Nucleus accumbens (tissue), 56 donors: ENCODE measurements around the gene PLEKHA5.

ENCODE experiments used
- DNase-seq, 56 donors: peaks; one replicate each; lab custom pipeline; 2025; lab: John Stamatoyannopoulos, UW

PLEKHA5 gene

GRCh38 chr12:19251481-19252132 is 122.1 kb downstream of the PLEKHA5 start:
- DNase-seq = no peak

- no peak for DNase-seq
Measured at GRCh38 chr12:19260135-19260534, 130.6 kb downstream of the PLEKHA5 start.

- no peak for DNase-seq
Measured at GRCh38 chr12:19261773-19262172, 132.2 kb downstream of the PLEKHA5 start.

DNA sequence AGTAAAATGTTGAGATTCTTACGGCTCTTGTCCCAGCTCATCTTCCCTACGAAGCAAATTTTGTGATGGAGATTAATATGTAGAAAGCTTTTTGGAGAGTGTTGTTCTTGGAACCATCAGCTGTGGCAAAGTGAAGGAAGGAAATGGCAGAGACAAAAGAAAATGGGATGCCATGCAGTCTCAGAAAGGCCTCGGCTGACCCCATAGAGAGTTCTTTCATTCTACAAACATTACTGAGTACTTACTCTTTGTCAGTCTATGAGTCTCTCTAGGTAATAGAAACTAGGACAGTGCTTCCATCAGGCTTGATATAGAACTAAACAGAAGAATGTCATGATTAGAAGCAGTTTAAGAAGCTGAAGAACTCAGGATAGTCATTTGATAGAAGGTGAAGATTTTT is 134.1 kb downstream of the PLEKHA5 start:
- DNase-seq = no peak

- DNase-seq = peak in 4 of 56 donors; percentile 3 to 61 (median 6)
Measured at GRCh38 chr12:19273482-19274330, 144.2 kb downstream of the PLEKHA5 start.

GRCh38 chr12:19276767-19277166 is 147.2 kb downstream of the PLEKHA5 start:
- DNase-seq = no peak

DNA sequence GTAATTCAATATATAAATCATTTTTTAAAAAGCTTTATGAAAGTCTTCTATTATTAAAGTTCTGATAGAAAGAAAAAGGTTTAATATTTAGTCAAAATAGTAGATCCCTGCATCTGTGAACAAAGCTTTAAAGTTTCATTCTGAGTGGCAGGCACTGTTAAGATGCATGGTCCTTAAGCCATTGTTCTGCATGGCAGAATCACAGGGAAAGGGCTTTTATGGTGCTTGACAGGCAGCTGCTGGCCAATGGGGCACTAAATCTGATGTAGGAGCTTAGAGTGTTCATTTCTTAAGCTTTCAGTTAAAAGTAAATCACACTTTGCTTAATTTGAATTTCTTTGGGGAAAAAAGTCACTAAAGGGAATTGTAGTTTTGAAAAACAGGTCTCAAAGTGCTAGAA is 148.2 kb downstream of the PLEKHA5 start:
- no peak for DNase-seq

DNA sequence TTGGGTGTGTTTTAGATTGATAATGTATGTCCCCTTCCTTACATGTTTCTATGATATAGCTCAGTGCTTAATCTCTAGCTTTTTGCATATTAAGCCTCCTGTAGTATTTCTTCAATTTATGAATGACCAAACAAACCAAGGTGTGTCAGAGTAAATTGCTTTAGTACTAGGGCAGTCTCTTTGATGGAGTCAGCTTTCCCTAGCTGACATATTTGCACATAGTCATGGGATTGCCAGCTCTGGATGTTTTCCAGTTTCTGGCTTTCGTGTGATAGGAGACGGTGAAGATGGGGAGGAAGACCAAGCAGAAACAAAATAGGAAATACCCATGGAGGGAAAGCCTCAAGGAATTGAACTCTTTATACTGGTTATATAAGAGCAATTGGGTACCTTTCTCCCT is 148.9 kb downstream of the PLEKHA5 start:
- no peak for DNase-seq

DNA sequence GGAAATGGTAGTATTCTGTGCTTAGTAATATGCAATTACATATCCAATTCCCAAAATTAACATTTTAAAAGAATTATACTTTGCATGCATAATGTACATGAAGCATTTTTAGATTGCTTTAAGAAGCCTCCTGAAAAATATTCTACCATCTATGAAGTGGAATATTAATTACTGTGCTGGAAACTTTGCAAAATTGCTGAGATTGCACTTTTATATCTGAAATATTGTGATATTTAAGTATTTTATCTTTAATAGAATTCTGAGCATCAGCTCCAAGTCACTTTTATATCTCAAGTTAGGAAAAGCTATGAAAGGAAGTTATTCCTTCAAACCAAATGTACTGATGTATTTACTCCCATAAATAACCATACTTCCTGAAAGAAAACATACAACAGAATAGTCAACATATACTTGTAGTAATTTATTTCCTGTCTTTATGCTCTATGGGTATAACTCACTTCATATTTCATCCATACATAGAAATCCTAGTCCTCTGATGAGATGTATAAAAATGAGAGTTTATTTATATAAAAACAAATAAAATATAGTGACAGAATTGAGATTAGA is 152.7 kb downstream of the PLEKHA5 start:
- DNase-seq = no peak

DNA sequence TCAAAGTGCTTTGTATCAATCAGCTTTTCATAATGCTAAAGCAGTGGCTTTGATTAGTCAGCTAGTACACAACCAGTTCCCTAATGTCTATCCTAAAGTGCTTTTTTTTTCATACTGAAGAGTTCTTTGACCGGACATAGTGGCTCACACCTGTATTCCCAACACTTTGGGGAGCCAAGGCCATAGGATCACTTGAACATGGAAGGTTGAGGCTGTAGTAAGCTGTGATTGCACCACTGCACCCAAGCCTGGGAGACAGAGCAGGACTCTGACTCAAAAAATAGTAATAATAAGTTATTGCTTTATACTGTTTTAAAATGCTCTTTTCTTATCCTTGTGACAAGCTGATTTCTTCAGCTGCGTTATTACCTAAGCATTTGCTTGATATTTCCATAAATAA is 155.1 kb downstream of the PLEKHA5 start:
- no peak for DNase-seq

DNA sequence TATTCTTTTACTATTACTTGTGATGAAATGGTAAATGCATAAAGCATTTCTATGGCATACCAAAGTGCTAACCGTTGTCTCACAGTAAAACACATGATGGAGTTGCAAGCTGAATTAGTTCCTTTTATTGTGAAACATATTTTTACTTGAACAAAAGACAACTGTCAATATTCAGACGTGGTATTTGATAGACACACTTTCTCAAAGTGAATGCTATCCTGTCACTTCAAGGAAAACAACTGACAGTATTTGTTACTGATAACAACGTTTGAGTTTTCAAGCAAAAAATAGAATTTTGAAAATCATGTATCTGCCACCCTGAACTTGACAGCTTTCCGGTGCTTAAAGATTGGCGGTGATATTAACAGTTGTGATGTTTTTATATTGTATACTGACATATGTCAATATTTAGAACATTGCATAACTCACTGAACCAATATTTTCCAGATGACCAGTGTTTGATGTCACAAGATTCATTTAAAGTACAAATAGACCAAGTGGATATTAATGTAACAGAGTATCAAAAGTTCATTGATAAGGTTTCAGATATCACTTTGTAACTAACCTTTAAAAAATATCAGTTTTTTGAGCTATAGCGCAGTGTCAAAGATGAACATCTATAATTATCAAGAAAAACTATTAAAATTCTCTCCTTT is 156.4 kb downstream of the PLEKHA5 start:
- DNase-seq = no peak

- DNase-seq = no peak
Measured at GRCh38 chr12:19287302-19287701, 157.8 kb downstream of the PLEKHA5 start.

DNA sequence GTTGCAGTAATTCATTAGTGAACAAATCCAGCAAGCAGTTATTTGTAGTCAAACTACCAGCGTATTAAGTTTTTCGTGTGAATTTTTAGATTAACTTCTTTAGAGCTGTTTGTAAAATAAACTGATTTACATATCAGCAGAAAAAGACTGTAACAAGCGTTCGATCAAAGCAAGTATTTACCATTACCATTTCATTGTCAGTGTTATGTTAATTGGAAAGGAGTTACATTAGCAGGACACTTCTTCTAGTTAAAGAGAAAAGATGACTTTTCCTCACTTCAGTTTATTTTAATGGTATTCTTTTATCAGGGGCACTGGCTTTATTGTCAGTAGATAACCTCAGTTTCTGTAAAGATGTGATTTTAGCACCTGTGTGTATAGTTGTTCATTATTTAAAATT is 158.6 kb downstream of the PLEKHA5 start:
- no peak for DNase-seq

DNA sequence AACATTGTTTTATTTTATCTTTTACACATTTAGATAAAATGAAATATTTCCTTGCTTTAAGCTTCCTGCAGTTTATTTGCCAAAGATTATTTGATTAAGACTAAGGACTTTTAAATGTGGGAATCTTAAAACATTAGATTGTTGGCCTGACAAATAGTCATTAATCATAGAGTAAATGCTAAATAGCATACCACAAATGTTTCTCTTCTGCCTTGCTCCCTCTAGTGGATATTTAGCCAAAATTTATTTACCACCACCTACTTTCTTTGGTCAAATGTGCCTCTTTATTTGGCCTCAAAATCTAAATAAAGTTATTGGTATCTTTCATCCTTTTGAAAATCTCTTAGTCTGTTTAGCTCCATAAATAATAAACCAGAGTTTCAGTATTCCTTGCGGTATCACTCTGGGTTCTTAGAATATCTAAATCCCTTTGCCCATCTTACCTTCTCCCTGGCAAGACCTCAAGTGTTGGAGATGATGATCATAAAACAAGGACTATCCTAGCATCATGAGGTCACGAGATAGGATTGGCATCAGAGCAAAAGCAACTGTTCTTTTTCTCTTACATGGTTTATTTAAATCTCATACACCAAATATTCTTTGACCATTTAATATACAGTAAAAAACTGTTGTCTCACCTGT is 159.2 kb downstream of the PLEKHA5 start:
- no peak for DNase-seq

DNA sequence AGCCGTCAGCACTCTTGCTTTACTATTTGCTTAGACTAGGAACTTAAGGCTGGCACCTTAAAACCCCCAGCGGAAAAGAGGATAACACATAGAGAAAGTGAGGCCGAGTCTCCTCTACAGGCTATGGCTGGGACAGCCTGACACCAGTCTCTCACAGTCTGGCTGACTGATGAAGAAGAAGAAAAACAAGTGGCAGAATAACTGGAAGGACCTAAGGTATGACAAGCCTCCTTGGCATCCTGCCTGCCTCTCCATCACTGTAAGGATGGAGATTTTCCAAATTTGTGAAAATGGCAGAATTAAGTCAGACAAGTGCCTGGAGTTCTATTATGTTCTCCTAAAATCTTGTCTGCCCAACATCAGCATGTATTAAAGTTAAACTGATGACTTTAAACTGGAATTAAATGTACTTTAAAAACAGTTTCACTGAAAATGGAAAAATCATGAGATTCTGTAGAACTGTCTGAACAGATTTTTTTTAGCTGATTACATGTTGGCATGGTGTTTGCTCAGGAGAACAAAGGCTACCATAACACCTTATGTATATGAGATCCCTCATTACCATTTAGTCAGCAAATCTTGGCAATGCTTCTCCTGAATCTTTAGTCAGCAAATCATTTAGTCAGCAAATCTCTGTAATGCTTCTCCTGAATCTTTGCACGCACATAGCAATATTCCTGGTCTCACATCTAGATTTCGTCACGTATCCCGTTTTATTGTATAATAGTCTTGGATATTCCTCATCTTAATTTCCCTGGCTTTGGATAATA is 169.5 kb downstream of the PLEKHA5 start:
- DNase-seq = no peak

DNA sequence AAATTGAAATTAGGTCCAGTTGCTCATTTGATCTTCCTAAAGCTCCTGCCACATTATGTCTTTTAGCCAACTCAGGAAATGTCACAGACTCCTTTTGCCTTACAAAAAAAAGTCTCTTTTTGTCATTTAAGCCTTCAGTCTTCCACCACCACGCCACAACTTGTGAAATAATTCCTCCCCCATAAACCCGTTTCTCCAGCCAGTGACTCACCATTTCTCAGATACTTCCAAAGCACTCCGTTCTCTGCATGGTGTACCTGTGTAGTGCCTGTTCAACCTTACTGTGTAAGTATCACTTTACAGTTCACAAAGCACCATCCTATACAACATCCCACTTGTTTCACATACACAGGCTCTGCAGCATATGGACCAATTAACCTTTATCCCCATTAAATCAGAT is 170.2 kb downstream of the PLEKHA5 start:
- peak in 9 of 56 donors; percentile 1 to 35 (median 19) for DNase-seq

DNA sequence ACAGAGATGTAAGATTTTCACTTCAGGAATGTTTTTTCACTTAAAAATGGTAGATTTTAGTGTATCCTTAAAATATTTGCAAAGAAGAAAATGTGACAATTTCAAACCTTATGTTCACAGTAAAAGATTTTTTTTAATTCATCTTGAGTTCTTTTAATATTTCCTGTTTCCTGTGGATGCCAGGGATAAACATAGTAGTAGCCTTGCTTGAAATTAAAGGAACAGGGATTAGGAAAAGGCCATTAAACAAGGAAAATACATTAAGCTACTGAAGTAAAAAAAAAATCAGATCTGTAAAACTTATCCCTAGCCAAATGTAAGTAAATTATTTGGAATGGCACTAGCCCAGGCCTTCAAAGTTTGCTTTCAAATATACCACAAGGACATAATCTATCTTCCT is 171.7 kb downstream of the PLEKHA5 start:
- no peak for DNase-seq

DNA sequence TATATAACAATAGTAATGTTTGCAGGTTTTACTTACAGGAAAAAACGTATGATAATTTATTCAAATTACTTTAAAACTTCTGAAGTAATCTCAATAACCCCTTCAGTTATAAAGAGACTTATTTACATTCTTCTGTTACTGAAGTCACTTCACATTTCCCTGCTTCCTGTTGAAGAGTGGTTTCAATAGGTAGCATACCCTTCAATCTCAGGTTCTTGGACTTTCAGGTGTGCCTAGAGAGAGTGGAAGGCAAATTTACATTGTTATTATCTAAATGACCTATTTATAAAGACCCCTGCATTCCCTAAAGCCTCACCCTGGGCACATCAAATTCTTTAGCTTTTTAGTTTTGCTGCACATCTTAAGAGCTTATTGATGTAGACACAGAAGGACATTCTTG is 172.2 kb downstream of the PLEKHA5 start:
- no peak for DNase-seq

GRCh38 chr12:19302100-19302640 is 172.6 kb downstream of the PLEKHA5 start:
- no peak for DNase-seq

- no peak for DNase-seq
Measured at GRCh38 chr12:19303496-19303895, 174.0 kb downstream of the PLEKHA5 start.
